AG09309 (cell line): Measurements from ENCODE around the gene MAK.
"Not testable (repeated sequence)": the region's sequence is repeated elsewhere in the genome, so short reads cannot be mapped to it uniquely, and the experiment has no call there.

Source experiments
- DNase-seq: peaks from one replicate; pipeline ENCODE4 v3.0.0-alpha.2; 2010; ENCODE audit warnings: low read depth
- H3K4me3 ChIP-seq: 2 replicates; pipeline ENCODE4 v1.5.1; 2011; ENCODE audit warnings: mild to moderate bottlenecking, low read depth, low read length, moderate library complexity; ENCODE audit not compliant: control insufficient read depth
- TF ChIP-seq, protein P1 (sequence below): IDR thresholded peaks from 2 replicates; pipeline ENCODE4 v1.5.1; 2011; ENCODE audit warnings: mild to moderate bottlenecking, low read depth, low read length, inconsistent platforms; ENCODE audit not compliant: insufficient read depth, control insufficient read depth; ENCODE audit errors: missing control alignments

MAK gene

GRCh38 chr6:10837995-10838793 lies at the start of gene MAK:
TSS of gene MAK (minus strand) at chr6:10838539. CDS start at chr6:10830648, 7,891 bp downstream.
- DNase-seq: peak; percentile 4
- H3K4me3 ChIP-seq: peak within 1 kb of the TSS; percentile 61
- TF ChIP-seq, protein P1, sequence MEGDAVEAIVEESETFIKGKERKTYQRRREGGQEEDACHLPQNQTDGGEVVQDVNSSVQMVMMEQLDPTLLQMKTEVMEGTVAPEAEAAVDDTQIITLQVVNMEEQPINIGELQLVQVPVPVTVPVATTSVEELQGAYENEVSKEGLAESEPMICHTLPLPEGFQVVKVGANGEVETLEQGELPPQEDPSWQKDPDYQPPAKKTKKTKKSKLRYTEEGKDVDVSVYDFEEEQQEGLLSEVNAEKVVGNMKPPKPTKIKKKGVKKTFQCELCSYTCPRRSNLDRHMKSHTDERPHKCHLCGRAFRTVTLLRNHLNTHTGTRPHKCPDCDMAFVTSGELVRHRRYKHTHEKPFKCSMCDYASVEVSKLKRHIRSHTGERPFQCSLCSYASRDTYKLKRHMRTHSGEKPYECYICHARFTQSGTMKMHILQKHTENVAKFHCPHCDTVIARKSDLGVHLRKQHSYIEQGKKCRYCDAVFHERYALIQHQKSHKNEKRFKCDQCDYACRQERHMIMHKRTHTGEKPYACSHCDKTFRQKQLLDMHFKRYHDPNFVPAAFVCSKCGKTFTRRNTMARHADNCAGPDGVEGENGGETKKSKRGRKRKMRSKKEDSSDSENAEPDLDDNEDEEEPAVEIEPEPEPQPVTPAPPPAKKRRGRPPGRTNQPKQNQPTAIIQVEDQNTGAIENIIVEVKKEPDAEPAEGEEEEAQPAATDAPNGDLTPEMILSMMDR: no peak

DNA sequence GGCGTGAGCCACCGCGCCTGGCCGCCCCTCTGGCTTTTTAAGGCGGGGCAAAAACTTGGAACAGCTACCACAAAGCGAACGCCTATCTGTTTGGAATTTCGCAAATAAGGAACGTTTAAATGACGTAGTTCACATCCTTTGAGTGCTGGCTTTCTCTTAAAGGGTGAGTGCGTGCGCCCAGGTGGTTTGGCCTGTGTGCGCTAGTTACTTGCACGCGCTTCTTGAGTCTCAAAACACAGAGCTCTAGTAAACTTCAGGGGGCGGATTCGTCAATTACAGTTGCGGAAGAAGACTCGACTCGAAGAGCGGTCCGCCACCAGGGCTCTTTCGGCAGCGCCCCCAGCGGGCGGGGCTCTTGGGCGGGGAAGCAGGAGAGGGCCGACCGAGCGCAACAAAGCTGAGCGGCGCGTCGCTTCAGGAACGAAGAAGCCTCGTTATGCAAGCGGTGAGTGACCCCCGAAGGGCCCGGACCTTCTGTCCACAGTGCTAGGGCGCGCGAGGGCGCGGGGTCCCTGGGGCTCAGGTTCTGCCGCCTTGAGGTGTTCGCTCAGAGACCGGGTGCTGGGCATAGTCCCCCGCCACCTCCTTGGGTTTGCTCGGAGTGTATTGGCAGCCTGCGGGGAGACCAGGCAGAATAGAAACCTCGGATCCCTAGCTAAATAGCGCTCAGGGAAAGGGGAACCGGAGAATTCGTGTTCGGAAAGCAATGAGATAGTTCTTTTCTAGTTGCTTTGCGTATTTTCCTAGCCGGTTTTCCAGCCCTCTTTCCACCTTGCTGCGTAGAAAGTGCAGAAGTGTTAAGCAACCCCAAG lies 48.6 kb upstream of the MAK start, which contains the start of gene SYCP2L:
Gene SYCP2L, plus strand, starts transcription at position 362 of the 812 bp plus-strand sequence. Its CDS starts 75 bp downstream, at position 437.
- TF ChIP-seq, protein P1: peak; percentile 3
- peak; percentile 7 for DNase-seq
- H3K4me3 ChIP-seq: peak within 1 kb of the TSS; percentile 15

GRCh38 chr6:10886365-10886690 lies 48.0 kb upstream of the MAK start:
- not testable (repeated sequence) for H3K4me3 ChIP-seq, DNase-seq

DNA sequence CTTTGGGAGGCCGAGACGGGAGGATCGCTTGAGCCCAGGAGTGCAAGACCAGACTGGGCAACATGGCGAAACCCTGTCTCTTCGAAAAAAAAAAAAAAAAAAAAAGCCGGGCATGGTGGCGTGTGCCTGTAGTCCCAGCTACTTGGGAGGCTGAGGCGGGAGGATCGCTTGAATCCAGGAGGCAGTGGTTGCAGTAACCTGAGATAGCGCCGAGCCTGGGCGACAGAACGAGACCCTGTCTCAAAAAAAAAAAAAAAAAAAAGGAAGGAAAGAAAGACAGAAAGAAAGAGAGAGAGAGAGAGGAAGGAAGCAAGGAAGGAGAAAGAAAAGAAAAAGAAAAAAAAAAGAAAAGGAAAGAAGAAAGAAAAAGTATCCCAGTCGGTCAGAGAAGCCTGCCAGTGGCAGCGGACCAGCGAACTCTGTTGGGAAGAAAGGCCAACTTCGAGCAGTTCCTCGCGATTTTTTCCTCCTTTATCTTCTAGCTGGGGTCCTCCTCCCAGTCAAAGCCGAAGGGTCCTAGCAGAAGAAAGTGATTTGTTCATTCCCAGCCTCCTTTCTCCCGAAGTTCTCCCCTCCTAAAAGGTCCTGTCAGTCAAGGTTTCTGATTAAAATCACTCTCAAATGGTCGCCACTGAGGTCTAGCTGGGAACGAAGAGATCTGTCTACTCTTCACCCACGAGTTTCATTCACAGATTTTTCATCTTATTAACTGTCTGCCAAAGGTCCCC lies 46.1 kb upstream of the MAK start:
- no peak overlapping the region for H3K4me3 ChIP-seq
- DNase-seq: no peak
- TF ChIP-seq, protein P1: no peak

- DNase-seq: no peak
- no peak overlapping the region for H3K4me3 ChIP-seq
- TF ChIP-seq, protein P1: no peak
Measured at GRCh38 chr6:10883312-10884244, 45.2 kb upstream of the MAK start.

GRCh38 chr6:10882657-10883171 lies 44.4 kb upstream of the MAK start:
- no peak overlapping the region for H3K4me3 ChIP-seq
- TF ChIP-seq, protein P1: no peak
- no peak for DNase-seq

DNA sequence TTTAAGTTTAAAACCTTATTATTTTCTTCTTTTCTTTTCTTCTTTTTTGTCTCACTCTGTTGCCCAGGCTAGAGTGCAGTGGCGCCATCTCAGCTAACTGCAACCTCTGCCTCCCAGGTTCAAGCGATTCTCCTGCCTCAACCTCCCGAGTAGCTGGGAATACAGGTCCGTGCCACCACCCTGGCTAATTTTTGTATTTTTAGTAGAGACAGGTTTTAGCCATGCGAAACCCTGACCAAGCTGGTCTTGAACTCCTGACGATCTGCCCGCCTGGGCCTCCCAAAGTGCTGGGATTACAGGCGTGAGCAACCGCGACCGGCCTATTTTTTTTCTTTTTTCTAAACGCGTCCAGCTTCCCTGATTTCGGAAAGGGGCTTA lies 43.9 kb upstream of the MAK start:
- not testable (repeated sequence) for DNase-seq, H3K4me3 ChIP-seq
